Hindlimb muscle (tissue), 1 donor: ENCODE measurements around the gene PRCC. TPM values are rescaled to one million over a fixed set of nuclear protein-coding genes. Genes with fewer than 3 reads are reported as not detected.

Experiments used
- DNase-seq: peaks from one replicate; pipeline ENCODE4 v3.0.0-alpha.2; 2013
- polyA plus RNA-seq: library from polyadenylated mRNA; unstranded; fragments of 120-200 nt; gene quantifications from one replicate; pipeline ENCODE4 v1.2.1, GENCODE V29; 2013; ENCODE audit not compliant: insufficient read length

Gene PRCC
- polyA plus RNA-seq, 1 donor = 64.9 TPM

DNA sequence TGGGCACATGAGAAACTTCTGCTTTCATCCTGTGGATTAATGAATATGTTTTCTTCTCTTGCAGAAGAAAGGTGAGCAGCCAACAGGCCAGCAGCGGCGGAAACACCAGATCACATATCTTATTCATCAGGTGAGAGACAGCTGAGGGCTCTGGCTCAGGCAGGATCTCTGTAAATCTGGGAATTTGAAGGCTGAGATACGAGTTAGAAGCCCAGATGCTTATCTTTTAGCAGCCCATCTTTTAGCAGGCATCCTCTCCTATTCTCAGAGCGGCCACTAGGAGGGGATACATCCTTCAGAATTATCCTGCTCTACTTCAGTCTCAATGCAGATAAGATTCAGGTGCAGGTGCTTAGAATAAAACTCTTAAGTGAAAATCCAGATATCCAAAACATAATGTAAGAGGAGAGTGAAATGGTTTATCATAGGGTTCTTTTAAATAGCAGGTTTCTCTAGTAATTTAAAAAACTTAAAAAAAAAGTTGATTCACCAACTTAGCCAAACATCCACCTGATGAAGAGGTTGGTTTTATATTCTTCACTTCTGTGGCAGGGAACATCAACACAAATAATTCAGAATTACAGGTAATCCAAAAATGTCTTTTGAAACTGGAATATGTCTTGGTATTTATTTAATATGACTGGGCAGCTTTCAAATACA is 30.0 kb downstream of the PRCC start:
- DNase-seq = no peak

DNA sequence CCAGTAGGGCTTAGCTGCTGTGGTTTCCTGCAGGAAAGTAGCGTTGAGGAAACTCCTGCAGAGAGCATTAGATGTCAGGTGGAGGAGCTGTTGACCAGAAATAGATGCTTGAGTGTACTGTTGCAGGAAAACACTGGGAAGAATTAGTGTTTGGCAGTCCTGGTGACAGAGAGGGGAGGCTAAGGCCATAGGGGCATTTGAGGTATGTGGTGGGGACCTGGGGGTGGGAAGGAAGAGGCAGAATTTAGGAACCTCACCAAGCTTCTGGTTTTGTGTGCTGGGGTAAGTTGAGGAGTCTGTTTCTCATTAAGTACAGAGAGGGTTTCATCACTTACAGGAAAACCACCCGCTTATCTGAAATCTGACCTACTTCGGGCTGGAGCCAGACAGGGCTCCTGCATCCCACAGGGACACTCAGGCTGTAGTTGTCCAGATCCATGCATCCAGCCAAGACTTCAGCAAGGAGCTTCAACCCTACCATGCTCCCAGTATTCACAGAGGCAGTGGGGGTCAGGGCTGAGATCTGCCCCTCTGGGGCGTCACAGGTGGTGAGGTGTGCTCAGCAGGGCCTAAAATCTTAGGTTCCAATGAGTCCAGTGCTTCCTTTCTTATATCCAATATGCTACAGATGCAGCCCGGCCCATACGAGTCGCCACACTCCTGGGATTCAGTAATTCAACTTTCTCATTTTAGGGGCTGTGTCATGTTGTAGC is 34.2 kb downstream of the PRCC start:
- DNase-seq = no peak

DNA sequence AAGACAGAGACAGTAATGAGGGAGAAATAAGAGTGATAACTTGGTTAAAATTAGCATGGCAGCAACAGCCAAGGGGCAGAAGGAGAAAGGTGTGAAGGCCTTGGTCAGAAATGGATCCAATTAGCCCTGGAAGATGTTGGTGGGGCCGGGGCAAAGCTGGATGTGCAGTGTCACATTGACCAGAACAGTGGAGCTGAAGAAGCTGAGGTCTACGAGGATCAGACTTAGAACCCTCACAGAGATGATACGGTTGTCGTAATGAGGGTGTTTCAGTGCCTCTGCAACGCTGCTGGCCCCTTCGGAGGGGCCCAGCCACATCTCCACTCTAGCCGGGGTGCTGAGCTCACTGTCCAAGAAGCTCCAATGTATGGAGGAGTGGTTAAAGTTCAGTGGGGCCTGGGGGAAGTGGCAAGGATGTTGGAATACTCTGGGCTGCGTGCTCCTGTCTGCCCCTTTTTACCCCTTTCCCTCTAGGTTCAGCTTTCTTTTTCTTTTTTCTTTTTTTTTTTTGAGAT is 35.1 kb downstream of the PRCC start:
- DNase-seq = no peak

DNA sequence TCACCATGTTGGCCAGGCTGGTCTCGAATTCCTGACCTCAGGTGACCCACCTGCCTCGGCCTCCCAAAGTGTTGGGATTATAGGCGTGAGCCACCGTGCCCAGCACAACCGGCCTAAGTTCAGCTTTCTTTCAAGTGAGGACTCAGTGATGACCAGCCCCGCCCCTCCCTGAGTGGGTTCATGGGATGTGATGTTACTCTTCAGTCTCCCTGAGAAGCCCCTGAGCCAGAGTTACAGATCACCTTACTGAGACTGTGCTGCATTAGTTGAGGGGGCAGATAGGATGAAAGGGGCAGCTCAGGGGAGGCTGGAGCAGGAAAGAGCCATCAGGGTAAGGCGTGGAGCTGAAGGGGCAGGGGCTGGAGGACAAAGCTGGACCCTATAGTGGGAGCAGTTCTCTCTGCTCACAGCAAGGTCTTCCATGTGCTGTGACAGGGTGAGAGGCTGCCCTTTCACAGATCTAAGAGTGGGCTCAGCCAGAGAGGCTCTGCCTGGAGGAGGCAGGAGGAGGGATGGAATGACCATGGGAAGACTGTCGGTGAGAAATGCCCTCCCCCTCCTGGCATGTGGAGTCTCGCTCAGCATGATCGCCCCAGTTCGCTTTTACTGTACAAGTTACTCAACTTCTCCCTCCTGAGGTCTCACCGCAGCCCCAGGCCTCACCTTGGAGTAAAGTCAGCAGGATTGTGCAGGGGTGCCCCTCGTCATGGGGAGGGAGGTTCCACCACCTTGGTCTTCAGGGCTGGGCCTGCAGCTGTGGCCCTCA is 35.9 kb downstream of the PRCC start:
- DNase-seq = no peak

DNA sequence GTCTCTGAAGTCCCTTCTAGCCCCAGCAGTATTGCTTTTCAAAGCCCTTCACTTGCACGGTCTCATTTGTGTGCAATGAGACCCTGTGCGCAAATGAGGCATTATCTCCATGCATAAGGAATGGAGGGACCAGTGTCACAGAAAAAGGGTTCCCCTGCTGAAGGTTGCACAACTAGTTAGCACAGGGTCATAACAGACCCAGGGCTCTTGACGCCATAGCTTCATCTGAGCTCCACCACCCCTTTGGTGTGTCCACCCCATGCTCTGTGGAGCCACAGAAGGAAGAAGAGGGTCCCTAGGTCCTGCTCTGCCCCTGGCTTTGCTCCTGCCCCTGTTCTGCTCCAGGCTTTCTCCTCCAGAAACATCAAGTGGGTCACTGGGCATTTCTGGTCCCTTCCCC is 36.7 kb downstream of the PRCC start:
- DNase-seq = no peak

DNA sequence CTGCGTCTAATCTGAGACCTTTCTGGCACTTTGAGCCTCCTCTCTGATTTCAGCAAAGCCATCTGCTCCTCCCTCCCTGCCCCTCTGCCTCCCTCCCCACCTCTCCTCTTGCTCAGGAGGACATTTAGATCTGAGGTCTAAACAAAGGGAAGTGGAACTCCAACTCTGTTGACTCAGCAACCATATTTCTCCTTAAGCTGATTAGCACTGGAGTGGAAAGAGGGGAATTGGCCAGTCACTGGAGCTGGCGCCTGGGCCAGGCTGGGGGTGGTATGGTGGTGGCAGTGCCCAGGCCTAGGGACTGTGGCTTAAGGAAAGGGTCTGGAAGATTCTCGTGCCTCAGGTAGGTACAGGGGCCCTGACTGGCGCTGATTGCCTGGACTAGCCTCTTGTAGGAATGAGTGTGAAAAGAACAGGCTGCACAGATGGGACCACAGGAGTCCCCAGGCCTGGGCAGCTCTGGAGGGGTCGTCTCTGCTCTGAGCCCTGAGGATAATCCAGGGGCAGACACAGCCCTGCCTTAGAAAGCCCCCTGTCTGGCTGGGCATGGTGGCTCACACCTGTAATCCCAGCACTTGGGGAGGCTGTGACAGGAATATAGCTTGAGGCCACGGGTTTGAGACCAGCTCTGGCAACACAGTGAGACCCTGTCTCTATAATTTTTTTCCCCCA is 37.4 kb downstream of the PRCC start:
- no peak for DNase-seq

DNA sequence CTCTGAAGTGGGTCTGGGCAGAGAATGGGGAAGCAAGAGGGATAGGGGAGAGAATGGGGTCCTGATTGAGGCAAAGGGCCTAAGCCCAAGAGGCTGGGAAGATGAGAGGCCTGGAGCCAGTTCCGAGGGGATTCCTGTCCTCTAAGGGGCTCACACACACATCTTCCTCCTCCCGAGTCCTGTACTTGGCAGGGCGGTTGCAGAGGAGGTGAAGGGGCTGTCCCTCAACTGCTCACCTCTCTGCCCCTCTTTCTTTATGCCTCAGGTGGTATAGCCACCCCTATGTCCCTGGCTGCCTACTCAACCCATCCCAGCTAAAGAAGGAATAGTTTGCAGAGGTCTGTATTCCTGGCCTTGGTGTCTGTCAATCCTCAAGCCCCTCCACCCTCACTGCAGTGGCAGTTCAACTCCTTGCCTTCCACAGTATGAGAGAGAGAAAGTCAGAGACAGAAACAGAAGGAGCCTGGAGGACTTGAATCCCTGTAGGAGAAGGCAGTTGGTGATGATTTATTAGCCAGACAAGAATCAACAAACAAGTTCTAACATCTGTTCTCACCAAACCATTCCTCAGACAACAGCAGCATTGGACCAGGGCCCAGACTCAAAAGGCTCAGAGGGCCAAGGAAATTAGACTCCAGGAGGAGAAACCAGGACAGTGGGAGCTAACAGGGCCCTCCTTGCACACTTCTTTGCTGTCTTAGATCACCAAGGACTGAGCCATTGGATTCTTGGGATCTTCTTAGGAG is 38.6 kb downstream of the PRCC start:
- DNase-seq = no peak

DNA sequence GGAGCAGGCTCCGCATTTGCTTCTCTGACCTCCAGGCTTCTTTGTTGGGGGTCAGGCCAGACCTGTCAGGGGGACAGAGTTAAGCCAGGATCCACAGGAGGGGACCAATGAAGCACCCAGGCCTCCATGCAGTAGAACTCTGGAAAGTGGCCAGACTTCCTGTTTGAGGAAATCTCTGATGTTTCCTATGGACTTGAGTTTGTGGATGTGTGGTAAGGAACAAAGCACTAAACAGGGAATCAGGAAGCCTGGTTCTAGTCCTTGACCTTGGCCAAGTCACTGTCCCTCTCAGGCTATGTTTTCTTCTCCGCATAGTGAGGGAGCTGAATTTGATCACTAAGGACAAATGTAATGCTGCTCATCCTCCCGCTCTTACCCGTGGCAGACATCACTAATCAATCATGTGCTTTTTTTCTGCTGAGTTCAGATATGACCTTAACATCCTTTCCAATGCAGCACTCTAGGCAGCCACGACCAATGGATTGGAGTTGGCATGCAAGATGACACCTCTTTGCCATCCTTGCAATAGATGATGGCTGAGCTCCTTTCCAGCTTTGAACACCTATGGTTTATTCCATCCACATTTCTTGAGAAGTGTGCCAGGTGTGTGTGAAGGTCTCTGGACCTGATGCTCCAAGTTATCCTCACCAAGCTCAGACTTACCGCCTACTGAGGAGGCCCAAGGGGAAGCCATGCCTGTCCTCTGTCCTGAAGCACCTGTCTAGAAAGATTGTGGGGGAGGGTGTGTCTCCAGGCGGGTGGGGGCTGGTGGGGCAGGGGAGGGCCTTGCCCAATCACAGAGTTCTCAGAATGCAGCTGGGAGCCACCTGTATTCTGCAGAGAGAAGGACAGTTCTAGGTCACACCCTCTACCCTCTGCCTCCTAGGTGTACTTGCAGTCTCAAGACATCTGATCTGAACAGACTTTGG is 39.4 kb downstream of the PRCC start:
- DNase-seq = no peak

DNA sequence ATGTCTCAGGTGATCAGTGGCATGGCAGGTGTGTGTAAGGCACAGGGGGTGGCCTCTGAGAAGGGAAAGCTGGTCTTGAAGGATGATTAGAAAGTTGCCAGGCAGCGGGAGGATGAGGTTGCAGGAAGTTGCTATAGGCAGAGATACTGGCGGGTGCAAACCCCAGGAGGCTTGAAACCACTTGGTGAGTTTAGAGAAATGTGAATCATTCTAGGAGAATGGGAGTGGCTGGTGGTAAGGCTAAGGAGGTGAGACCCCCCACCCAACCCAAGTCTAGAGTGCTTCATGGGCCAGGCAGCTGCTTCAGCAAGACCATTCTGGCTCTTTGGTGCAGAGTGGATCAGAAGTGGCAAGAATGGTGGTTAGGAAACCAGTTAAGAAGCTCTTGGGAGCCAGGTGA is 40.3 kb downstream of the PRCC start:
- no peak for DNase-seq

DNA sequence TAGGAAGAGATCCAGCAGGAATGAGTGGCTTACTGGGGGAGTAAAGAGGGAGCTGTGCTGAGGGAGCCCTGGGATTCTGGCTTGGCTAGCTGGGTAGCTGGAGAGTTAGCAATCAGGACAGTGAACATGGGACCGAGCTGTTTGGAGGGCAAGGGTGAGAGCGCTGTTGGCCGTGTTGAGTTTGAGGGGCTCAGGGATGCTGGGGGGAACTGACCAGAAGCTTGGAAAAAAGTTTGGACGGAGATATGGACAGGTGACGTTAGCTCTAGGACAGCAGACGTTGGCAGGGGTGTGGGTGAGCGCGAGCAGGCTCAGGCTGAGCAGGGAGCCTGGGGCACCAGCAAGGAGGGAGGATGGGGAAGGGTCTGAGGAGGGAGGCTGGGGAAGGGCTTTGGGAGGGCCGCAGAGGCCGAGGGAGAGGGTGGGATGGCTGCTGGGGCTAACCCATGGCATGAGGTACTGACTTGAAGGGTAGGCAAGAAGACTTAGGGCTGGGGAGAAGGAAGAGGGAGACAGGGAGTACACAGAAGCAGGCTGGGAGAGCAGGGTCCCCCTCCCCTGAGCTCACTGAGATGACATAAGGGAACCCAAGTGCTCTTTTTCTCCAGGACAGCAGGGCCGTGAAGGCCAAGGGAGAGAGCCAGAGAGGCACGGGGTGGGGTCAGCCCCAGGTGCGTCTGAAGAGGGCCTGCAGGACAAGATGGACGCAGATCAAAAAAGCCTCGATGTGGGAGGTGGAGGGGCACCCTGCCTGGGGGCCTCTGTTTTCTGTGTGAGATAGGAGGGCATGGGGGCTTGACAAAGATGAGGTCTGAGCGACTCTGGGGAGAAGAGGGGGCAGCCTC is 41.1 kb downstream of the PRCC start:
- DNase-seq = no peak

DNA sequence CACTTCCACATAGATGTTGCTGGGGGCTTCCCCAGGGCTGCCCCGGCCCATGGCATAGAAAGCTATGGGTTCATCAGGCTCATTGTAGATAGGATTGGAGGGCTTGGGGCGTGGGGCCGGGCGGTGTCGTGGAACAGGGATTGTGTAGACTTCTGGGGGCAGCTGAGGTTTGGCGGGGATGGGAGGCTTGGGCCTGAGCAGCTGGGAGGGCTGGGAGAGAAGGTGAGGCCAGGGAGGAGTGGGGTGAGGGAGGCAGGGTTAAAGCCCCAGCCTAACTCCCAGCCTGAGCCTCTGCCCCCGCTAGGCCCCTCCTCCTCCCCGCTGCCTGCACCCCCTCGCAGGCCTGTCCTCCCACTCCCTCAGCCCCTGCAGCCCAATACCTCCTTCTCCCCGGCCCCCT is 41.9 kb downstream of the PRCC start:
- no peak for DNase-seq

DNA sequence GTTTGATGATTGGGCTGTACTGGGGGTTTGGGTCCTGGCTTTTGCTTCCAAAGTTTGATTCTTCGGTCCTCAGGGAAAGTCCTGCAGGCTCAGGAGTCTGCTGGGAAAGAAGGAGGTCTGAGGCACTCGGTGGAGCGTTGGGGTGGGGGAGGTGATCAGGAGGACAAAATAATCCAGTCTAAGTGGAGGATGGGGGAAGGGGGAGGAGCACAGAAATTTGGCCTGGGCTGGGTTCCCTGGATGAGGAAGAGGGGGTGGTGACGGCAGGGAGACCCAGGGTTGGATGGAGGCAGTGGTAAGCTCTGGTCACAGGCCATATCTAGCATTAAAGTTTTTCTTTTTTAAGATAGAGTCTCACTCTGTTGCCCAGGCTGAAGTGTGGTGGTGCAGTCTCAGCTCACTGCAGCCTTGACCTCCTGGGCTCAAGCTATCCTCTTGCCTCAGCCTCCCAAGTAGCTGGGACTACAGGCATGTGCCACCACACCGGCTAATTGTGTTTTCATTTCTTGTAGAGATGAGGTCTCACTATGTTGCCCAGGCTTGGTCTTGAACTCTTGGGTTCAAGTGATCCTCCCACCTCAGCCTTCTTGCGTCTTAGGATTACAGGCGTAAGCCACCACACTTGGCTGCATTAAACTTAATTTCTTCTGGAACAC is 42.5 kb downstream of the PRCC start:
- no peak for DNase-seq

DNA sequence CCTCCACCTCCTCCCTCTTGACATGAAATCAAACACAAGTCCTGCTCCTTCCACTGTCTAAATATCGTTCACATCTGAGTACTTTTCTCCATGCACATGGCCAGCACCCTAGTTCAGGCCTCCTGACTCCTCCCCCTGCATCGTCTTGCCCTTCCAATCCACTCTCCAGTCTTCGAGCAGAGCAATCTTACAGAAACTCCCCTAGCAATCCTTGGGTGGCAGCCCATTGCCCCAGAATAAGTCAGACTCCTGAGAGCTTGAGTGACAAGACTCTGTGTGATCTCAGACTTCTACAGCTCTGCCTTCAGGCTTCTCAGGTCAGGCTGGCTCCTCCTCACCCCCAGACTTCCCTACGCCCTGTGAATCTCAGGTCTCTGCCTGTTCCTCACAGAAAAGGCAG is 43.8 kb downstream of the PRCC start:
- DNase-seq = no peak

DNA sequence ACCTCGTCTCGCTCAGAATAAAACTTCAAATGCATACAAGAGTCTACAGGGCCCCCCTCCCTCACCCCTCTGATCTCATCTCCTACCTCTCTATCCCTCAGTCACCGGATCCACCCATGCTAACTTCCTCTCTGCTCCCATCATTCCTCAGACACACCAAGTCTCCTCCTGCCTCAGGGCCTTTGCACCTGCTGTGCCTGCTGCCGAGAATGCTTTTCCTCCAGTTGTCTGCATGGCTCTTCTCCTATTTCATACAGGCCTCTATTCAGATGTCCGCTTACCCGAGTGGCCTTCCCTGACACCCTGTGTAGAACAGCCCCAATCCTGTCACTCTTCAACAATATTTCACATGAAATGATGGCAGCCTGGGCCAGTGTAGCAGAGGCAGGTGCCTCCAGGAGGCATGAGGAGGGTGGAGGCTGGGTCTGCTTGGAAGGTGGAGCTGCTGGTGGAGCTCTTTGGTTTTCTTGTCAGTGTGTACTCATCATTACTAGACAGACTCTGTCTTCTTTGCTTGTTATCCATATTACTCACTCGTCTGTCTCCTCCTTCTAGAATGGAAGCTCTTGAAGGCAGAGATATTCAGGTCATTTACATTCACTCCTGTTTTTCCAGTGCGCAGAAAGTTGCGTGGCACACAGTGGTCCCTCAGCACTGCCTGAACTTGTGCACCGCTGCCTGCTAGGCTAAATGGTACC is 45.1 kb downstream of the PRCC start:
- DNase-seq = no peak

DNA sequence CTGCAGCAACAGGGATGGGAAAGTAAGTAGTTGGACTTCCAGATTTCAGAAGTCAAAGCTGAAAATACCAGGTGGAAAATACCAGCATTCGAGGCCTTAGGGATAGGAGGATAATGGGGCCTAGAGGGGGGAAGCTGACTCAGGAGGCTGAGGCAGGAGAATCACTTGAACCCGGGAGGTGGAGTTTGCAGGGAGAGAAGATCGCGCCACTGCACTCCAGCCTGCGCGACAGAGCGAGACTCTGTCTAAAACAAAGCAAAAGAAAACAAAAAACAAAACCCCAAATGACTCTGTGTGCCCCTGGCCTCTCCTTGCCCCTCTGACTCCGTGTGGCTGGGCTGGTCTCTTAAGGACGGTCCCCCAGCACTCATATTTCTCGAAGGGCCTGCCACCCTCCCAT is 46.0 kb downstream of the PRCC start:
- no peak for DNase-seq

DNA sequence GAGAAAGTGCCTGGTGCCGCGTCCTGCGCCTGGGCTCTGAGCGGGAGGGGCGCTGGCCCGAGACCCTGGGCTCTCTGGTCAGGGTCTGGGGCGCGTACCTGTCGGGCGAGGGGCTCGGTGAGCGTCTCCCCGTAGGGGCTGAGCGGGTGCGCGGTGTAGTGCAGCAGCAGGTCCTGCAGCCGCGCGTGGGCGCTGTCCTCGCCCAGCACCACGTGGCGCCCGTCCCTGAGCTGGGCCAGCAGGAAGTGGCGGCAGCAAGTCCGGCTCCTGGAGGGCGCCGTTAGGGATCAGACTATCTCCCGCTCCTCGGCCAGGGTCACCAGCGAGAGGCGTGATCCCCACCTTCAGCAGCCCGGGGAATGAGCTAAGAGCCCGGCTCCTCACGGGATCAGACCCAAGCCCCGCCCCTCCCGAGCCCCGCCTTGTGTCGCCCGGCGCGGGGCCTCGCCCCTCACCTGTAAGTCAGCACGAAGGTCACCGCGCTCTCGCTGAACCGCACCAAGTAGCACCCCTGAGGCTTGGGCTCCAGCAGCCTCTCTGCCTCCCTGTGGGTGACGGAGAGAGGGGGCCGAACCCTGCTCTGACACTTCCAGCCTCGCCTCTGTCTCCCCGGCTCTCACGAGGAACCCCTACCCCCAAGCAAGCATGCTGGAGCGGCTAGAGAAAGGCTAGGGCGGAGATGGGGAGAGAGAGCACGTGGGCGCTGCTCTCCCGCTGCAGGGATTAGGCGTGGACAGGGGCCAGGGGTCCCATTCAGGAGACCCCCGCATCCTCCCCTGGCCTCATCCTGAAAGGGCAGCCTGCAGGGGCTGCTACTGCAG is 46.6 kb downstream of the PRCC start:
- peak; percentile 70 for DNase-seq

DNA sequence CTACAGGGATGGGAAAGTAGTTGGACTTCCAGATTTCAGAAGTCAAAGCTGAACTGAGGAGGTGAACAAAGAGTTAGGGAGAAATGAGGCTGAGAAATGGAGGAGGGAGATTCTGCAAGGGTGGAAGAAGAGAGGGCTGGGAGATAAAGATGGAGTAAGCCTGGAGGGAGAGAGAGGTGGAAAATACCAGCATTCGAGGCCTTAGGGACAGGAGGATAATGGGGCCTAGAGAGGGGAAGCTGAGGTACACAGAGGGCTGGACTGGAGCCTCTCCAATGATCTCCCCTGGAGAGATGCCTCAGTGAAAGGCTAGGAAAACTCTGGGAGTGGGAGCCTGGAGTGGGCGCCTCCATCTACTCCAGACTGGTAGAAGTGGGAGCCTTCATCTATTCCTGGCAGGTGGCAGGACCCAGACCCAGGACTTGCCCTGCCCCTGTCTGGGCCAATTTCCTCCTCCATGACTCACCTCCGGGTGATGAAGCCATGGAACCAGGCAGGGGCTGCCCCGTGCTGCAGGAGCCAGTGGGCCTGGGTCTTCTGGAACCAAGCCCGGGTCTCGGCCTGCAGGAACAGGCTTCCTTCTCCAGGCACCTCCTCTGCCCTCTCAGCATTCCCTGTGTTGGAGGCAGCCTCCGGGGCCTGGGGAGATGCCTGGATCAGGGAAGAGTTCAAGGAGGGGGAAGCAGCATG is 47.4 kb downstream of the PRCC start:
- DNase-seq = no peak
